GM21367 (cell line): ENCODE results near the gene ZFC3H1.

Experiments used
- ATAC-seq: cut with Tn5 transposase; IDR thresholded peaks from one replicate; pipeline ENCODE4 v1.9.1; 2021; ENCODE audit not compliant: unreplicated experiment

Gene ZFC3H1

GRCh38 chr12:71684081-71684480, 20.4 kb upstream of the ZFC3H1 start:
- no peak for ATAC-seq

- no peak for ATAC-seq
Observed at GRCh38 chr12:71683633-71684032, 20.0 kb upstream of the ZFC3H1 start.

GRCh38 chr12:71682466-71682865, 18.8 kb upstream of the ZFC3H1 start:
- ATAC-seq = no peak

GRCh38 chr12:71671816-71672215, 8.2 kb upstream of the ZFC3H1 start:
- ATAC-seq = no peak

GRCh38 chr12:71671311-71671710, 7.7 kb upstream of the ZFC3H1 start:
- no peak for ATAC-seq

GRCh38 chr12:71666259-71666658, 2.6 kb upstream of the ZFC3H1 start:
- no peak for ATAC-seq

- no peak for ATAC-seq
Observed at GRCh38 chr12:71665090-71665463, 1.4 kb upstream of the ZFC3H1 start.

- ATAC-seq = no peak
Observed at GRCh38 chr12:71664411-71665089, 902 bp upstream of the ZFC3H1 start.

- ATAC-seq = peak; percentile 25
Observed at GRCh38 chr12:71662849-71663560, 643 bp downstream of the ZFC3H1 start.

GRCh38 chr12:71661977-71662530, 1.6 kb downstream of the ZFC3H1 start:
- ATAC-seq = no peak

GRCh38 chr12:71656740-71657139, 6.9 kb downstream of the ZFC3H1 start:
- no peak for ATAC-seq

- ATAC-seq = no peak
Observed at GRCh38 chr12:71655907-71656306, 7.7 kb downstream of the ZFC3H1 start.

GRCh38 chr12:71655495-71655894, 8.2 kb downstream of the ZFC3H1 start:
- no peak for ATAC-seq

- ATAC-seq = no peak
Observed at GRCh38 chr12:71654200-71654599, 9.4 kb downstream of the ZFC3H1 start.

GRCh38 chr12:71653137-71653536, 10.5 kb downstream of the ZFC3H1 start:
- ATAC-seq = no peak

GRCh38 chr12:71652656-71653055, 11.0 kb downstream of the ZFC3H1 start:
- ATAC-seq = no peak

GRCh38 chr12:71649401-71649800, 14.2 kb downstream of the ZFC3H1 start:
- ATAC-seq = no peak

GRCh38 chr12:71648537-71648936, 15.1 kb downstream of the ZFC3H1 start:
- no peak for ATAC-seq

- ATAC-seq = no peak
Observed at GRCh38 chr12:71646512-71646911, 17.1 kb downstream of the ZFC3H1 start.

GRCh38 chr12:71645268-71645667, 18.4 kb downstream of the ZFC3H1 start:
- ATAC-seq = no peak

- no peak for ATAC-seq
Observed at GRCh38 chr12:71642264-71642663, 21.4 kb downstream of the ZFC3H1 start.

GRCh38 chr12:71641390-71641789, 22.3 kb downstream of the ZFC3H1 start:
- ATAC-seq = no peak
